Osteocyte (in vitro differentiated cells): Measurements from ENCODE around the gene KCNQ4. TPM values are rescaled to one million over a fixed set of nuclear protein-coding genes. Genes with fewer than 3 reads are reported as not detected.

ENCODE experiments used
- DNase-seq: peaks from one replicate; pipeline ENCODE4 v3.0.0; 2021; ENCODE audit warnings: mixed read lengths; ENCODE audit not compliant: unreplicated experiment; ENCODE audit errors: extremely low spot score
- H3K27ac Mint-ChIP-seq: one replicate; pipeline ENCODE4 v1.8.0; 2021; ENCODE audit warnings: mild to moderate bottlenecking, mixed read lengths; ENCODE audit not compliant: unreplicated experiment
- H3K27me3 Mint-ChIP-seq: one replicate; pipeline ENCODE4 v1.8.0; 2021; ENCODE audit warnings: mixed read lengths; ENCODE audit not compliant: unreplicated experiment
- H3K36me3 Mint-ChIP-seq: one replicate; pipeline ENCODE4 v1.8.0; 2021; ENCODE audit warnings: mixed read lengths; ENCODE audit not compliant: unreplicated experiment
- H3K4me1 Mint-ChIP-seq: one replicate; pipeline ENCODE4 v1.8.0; 2021; ENCODE audit warnings: mixed read lengths; ENCODE audit not compliant: unreplicated experiment
- H3K4me3 Mint-ChIP-seq: one replicate; pipeline ENCODE4 v1.8.0; 2021; ENCODE audit warnings: mild to moderate bottlenecking, moderate library complexity, mixed read lengths; ENCODE audit not compliant: unreplicated experiment
- H3K9me3 Mint-ChIP-seq: one replicate; pipeline ENCODE4 v1.8.0; 2021; ENCODE audit warnings: mixed read lengths; ENCODE audit not compliant: unreplicated experiment
- CTCF ChIP-seq: fragments of 200-600 bp; sonication (generic); IDR thresholded peaks from 2 replicates; pipeline ENCODE4 v1.5.0; 2021; ENCODE audit warnings: antibody characterized with exemption, mild to moderate bottlenecking, moderate library complexity
- total RNA-seq: library from RNA; stranded (reverse); gene quantifications from 2 replicates; pipeline ENCODE4 v1.2.1, GENCODE V29; 2021

The KCNQ4 gene
- total RNA-seq, 1 donor from 2014 or later = 0.51 TPM

GRCh38 chr1:40760984-40761383 lies 22.6 kb upstream of the KCNQ4 start:
- H3K9me3 Mint-ChIP-seq = no peaks in the 10 kb centered on the region
- H3K27ac Mint-ChIP-seq = no peak overlapping the region
- no peak overlapping the region for H3K4me3 Mint-ChIP-seq
- H3K4me1 Mint-ChIP-seq = peaks cover 24% of the 10 kb centered on the region
- no peak for TF ChIP-seq CTCF
- DNase-seq = no peak
- no peaks in the 10 kb centered on the region for H3K27me3 Mint-ChIP-seq
- peaks cover 52% of the 10 kb centered on the region for H3K36me3 Mint-ChIP-seq

DNA sequence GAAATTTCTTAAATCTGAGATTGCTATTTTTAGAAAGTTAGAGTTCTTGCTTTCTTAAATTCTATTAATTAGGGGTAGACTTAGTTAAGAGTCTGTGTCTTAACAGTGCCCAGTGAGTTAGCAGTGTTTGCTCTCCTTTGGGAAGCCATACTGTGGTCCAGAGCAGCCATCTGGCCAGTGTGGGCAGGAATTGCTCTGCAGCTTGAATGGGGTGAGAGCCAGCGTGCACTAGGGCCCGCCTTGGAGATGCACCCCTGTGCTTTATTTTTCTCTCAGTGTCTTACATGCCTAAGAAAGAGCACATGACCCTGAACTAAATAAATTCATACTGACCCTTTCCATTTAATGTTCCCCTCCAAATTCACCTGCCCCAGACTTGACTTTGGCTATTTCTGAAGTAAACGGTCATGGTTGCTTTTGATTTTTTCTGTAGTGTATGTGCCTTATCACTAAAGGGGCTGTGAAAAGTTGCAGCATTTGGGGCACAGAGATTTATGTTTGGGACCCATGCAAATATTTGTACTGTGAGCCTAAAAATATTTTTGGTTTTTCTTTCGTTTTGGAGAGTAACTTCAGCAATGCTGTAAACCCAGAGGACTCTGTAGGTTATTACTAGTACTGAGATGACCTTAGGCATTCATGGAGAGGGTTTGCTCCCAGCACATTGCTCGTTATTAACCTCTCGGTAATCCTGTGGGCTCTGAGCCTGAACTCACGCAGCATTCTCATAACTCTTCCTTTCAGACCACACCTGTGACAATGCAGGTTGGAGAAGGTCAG lies 21.3 kb upstream of the KCNQ4 start:
- H3K4me3 Mint-ChIP-seq = no peak overlapping the region
- H3K4me1 Mint-ChIP-seq = peaks cover 12% of the 10 kb centered on the region
- no peak for DNase-seq
- no peak overlapping the region for H3K27ac Mint-ChIP-seq
- peaks cover 61% of the 10 kb centered on the region for H3K36me3 Mint-ChIP-seq
- no peak for TF ChIP-seq CTCF
- no peaks in the 10 kb centered on the region for H3K9me3 Mint-ChIP-seq
- no peaks in the 10 kb centered on the region for H3K27me3 Mint-ChIP-seq

- DNase-seq = no peak
- H3K27me3 Mint-ChIP-seq = no peaks in the 10 kb centered on the region
- H3K36me3 Mint-ChIP-seq = peaks cover 65% of the 10 kb centered on the region
These were observed 19.6 kb upstream of the KCNQ4 start for GRCh38 chr1:40763742-40764532.

GRCh38 chr1:40764981-40765380 lies 18.6 kb upstream of the KCNQ4 start:
- Mint-ChIP-seq H3K27ac (no peak overlapping the region), H3K9me3 (no peaks in the 10 kb centered on the region), H3K27me3 (no peaks in the 10 kb centered on the region), H3K36me3 (peaks cover 60% of the 10 kb centered on the region), H3K4me1 (peaks cover 1% of the 10 kb centered on the region), H3K4me3 (no peak overlapping the region)
- DNase-seq = no peak
- TF ChIP-seq CTCF = no peak

More at GRCh38 chr1:40763742-40764532, 19.6 kb upstream of the KCNQ4 start:
- no peaks in the 10 kb centered on the region for H3K9me3 Mint-ChIP-seq
- TF ChIP-seq CTCF = no peak
- H3K4me1 Mint-ChIP-seq = peaks cover 1% of the 10 kb centered on the region
- no peak overlapping the region for H3K27ac Mint-ChIP-seq
- no peak overlapping the region for H3K4me3 Mint-ChIP-seq

DNA sequence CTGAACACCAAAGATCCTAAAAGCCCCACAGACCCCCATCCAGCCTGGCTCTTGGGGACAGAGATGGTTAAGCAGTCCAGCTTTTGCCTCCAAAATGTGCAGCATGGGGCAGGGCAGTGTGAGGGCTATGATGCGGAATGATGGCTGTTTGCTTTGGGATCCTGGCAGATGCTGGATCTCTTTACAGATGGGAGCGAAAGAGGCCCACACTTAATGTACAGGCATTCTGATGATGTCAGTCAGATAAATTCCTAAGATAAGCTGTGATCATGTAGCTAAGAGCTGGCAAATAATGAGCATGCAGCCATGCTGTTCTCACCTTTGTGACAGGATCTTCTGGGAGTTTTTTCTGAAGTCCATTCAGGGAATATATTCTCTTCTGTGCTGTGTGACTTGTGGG lies 17.6 kb upstream of the KCNQ4 start:
- H3K27ac Mint-ChIP-seq = no peak overlapping the region
- no peak for DNase-seq
- TF ChIP-seq CTCF = no peak
- peaks cover 64% of the 10 kb centered on the region for H3K36me3 Mint-ChIP-seq
- H3K27me3 Mint-ChIP-seq = no peaks in the 10 kb centered on the region
- peaks cover 6% of the 10 kb centered on the region for H3K4me1 Mint-ChIP-seq
- H3K4me3 Mint-ChIP-seq = no peak overlapping the region
- H3K9me3 Mint-ChIP-seq = no peaks in the 10 kb centered on the region
